Measurements from ENCODE around the gene ZNF460.

Gene ZNF460

GRCh38 chr19:57280165-57280961, at the start of gene ZNF460:
TSS of gene ZNF460 (plus strand) at chr19:57280485. CDS start at chr19:57280807, 322 bp downstream.
- peak; percentile 99 for DNase-seq
- peak within 1 kb of the TSS; percentile 67 for H3K4me2 ChIP-seq (ENCODE audit: insufficient read depth, low read length)
- H3K27me3 ChIP-seq (ENCODE audit: insufficient read depth, low read length, poor library complexity): no peaks in the 10 kb centered on the region
- H3K36me3 ChIP-seq (ENCODE audit: insufficient read depth, low read length): peaks cover 44% of the 10 kb centered on the region
- H4K20me1 ChIP-seq (ENCODE audit: insufficient read depth, low read length): peaks cover 35% of the 10 kb centered on the region
- H3K79me2 ChIP-seq (ENCODE audit: insufficient read depth, low read length): peaks cover 71% of the 10 kb centered on the region
- H3K9me3 ChIP-seq (ENCODE audit: insufficient read depth, low read length, severe bottlenecking): no peaks in the 10 kb centered on the region
- peak within 1 kb of the TSS; percentile 89 for H2AFZ ChIP-seq (ENCODE audit: low read depth, low read length)
- peaks cover 40% of the 10 kb centered on the region for H3K4me1 ChIP-seq (ENCODE audit: insufficient read depth, low read length)
- peak within 1 kb of the TSS; percentile 81 for H3K9ac ChIP-seq (ENCODE audit: low read depth, low read length)
- TF ChIP-seq, protein P1, sequence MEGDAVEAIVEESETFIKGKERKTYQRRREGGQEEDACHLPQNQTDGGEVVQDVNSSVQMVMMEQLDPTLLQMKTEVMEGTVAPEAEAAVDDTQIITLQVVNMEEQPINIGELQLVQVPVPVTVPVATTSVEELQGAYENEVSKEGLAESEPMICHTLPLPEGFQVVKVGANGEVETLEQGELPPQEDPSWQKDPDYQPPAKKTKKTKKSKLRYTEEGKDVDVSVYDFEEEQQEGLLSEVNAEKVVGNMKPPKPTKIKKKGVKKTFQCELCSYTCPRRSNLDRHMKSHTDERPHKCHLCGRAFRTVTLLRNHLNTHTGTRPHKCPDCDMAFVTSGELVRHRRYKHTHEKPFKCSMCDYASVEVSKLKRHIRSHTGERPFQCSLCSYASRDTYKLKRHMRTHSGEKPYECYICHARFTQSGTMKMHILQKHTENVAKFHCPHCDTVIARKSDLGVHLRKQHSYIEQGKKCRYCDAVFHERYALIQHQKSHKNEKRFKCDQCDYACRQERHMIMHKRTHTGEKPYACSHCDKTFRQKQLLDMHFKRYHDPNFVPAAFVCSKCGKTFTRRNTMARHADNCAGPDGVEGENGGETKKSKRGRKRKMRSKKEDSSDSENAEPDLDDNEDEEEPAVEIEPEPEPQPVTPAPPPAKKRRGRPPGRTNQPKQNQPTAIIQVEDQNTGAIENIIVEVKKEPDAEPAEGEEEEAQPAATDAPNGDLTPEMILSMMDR (IDR thresholded peaks at IDR 0.05; ENCODE audit: borderline replicate concordance, extremely low read depth, low read length, poor library complexity, severe bottlenecking): no peak
- no peak for TF ChIP-seq EZH2 (IDR thresholded peaks at IDR 0.05; ENCODE audit: borderline replicate concordance, low read depth, low read length, severe bottlenecking)
- peak within 1 kb of the TSS; percentile 92 for H3K27ac ChIP-seq (ENCODE audit: low read length)
- peak; percentile 92 for ATAC-seq (ENCODE audit: insufficient read depth, low read depth)
- H3K4me3 ChIP-seq (ENCODE audit: low read depth in 1 of 2, low read length in 2 of 2): peak within 1 kb of the TSS; percentile 50 to 86

DNA sequence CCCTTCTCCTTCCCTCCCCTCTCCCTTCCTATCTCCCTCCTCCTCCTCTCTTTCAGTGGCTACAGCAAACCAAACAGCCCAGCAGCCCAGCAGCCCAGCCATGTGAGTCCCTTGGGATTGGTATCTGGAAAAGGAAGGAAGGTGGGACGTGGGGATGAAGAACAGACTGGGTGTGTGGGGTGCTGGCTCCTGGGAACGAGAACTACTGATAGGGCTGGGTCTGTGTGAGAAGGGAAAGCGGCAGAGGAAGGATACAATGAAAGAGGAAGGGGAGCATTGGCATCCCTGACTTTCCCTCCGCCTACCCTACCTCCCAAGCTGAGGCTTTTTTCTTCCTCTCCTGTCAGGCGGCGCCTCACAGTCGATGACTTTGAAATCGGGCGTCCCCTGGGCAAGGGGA, 48.6 kb upstream of the ZNF460 start:
- no peaks in the 10 kb centered on the region for H3K36me3 ChIP-seq (ENCODE audit: insufficient read depth, low read length)
- H3K4me1 ChIP-seq (ENCODE audit: insufficient read depth, low read length): no peaks in the 10 kb centered on the region
- no peaks in the 10 kb centered on the region for H3K9me3 ChIP-seq (ENCODE audit: insufficient read depth, low read length, severe bottlenecking)
- no peaks in the 10 kb centered on the region for H3K79me2 ChIP-seq (ENCODE audit: insufficient read depth, low read length)
- DNase-seq: no peak
- no peak overlapping the region for H3K9ac ChIP-seq (ENCODE audit: low read depth, low read length)
- H3K27me3 ChIP-seq (ENCODE audit: insufficient read depth, low read length, poor library complexity): no peaks in the 10 kb centered on the region
- no peak for TF ChIP-seq EZH2 (IDR thresholded peaks at IDR 0.05; ENCODE audit: borderline replicate concordance, low read depth, low read length, severe bottlenecking)
- TF ChIP-seq, protein P1 (IDR thresholded peaks at IDR 0.05; ENCODE audit: borderline replicate concordance, extremely low read depth, low read length, poor library complexity, severe bottlenecking): no peak
- no peak overlapping the region for H3K27ac ChIP-seq (ENCODE audit: low read length)
- ATAC-seq (ENCODE audit: insufficient read depth, low read depth): no peak
- no peak overlapping the region for H3K4me3 ChIP-seq (ENCODE audit: low read depth in 1 of 2, low read length in 2 of 2)
- H2AFZ ChIP-seq (ENCODE audit: low read depth, low read length): no peak overlapping the region
- H4K20me1 ChIP-seq (ENCODE audit: insufficient read depth, low read length): no peaks in the 10 kb centered on the region
- no peak overlapping the region for H3K4me2 ChIP-seq (ENCODE audit: insufficient read depth, low read length)

GRCh38 chr19:57233207-57233606, 47.1 kb upstream of the ZNF460 start:
- TF ChIP-seq, protein P1 (IDR thresholded peaks at IDR 0.05; ENCODE audit: borderline replicate concordance, extremely low read depth, low read length, poor library complexity, severe bottlenecking): no peak
- TF ChIP-seq EZH2 (IDR thresholded peaks at IDR 0.05; ENCODE audit: borderline replicate concordance, low read depth, low read length, severe bottlenecking): no peak
- no peak overlapping the region for H3K4me3 ChIP-seq (ENCODE audit: low read depth in 1 of 2, low read length in 2 of 2)
- no peak overlapping the region for H2AFZ ChIP-seq (ENCODE audit: low read depth, low read length)
- H4K20me1 ChIP-seq (ENCODE audit: insufficient read depth, low read length): no peaks in the 10 kb centered on the region
- no peaks in the 10 kb centered on the region for H3K4me1 ChIP-seq (ENCODE audit: insufficient read depth, low read length)
- no peaks in the 10 kb centered on the region for H3K36me3 ChIP-seq (ENCODE audit: insufficient read depth, low read length)
- ATAC-seq (ENCODE audit: insufficient read depth, low read depth) (no peak), DNase-seq (no peak)
- no peaks in the 10 kb centered on the region for H3K79me2 ChIP-seq (ENCODE audit: insufficient read depth, low read length)
- H3K4me2 ChIP-seq (ENCODE audit: insufficient read depth, low read length): no peak overlapping the region
- H3K27me3 ChIP-seq (ENCODE audit: insufficient read depth, low read length, poor library complexity): no peaks in the 10 kb centered on the region
- H3K9ac ChIP-seq (ENCODE audit: low read depth, low read length): no peak overlapping the region
- H3K9me3 ChIP-seq (ENCODE audit: insufficient read depth, low read length, severe bottlenecking): no peaks in the 10 kb centered on the region
- no peak overlapping the region for H3K27ac ChIP-seq (ENCODE audit: low read length)
